Peyer's patch (tissue), 4 donors: ENCODE data around the gene ILKAP.

ENCODE experiments used
- POLR2A ChIP-seq, 2 donors: fragments of 450-650 bp; IDR thresholded peaks; one replicate each; pipeline ENCODE4 v1.5.1; 2017; ENCODE audit warnings: antibody characterized with exemption in 2 of 2, mild to moderate bottlenecking in 2 of 2, moderate library complexity in 2 of 2
- TF ChIP-seq, protein P1 (sequence below), 6 experiments: fragments of 450-650 bp in 4 of 6; fragments of 200-600 bp in 2 of 6; sonication (generic) in 1 of 6; IDR thresholded peaks; one replicate each; pipeline ENCODE4 v1.5.1; 2017 to 2019; ENCODE audit warnings: antibody characterized with exemption in 6 of 6, mild to moderate bottlenecking in 3 of 6, moderate library complexity in 1 of 6

DNA sequence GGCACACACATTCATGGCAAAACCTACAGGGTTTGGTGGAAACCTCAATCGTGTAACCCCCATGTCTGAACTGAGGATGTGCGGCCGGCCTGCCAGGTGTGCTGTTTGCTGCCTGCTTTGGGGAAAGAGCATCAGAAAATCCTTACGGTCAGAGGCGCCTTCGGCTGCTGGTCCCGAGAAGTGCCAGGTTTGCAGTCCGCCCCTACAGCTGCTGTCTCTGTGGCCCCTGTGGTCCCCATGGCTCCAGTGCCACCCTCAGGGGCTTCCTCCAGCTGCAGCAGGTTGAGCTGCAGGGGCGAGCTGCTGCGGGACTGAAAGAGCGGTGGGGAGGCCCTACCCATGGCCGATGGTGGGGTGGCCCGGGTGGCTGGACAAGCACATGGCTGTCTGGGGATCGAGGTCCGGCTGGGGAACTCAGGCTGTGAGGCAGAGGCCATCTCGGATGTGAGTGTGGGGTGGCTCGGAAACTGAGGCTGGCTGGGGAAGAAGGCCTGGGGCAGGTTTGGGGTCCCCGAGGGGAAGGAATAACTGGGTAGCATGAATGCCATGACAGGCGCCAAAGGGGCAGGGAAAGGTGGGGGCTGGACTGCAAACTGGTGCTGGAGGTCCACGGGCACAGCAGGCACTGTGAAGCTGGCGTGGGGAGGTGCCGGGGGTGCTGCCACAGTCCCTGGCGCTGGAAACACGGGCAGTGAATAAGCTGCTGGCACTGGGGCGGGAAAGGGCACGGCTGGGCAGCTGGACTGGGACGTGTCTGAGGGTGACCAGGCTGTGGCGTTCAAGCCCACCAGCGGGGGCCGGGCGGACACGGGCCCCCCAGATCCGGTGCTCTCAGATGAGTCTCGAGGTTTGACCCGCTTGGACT, 49.5 kb upstream of the ILKAP start:
- TF ChIP-seq, protein P1, sequence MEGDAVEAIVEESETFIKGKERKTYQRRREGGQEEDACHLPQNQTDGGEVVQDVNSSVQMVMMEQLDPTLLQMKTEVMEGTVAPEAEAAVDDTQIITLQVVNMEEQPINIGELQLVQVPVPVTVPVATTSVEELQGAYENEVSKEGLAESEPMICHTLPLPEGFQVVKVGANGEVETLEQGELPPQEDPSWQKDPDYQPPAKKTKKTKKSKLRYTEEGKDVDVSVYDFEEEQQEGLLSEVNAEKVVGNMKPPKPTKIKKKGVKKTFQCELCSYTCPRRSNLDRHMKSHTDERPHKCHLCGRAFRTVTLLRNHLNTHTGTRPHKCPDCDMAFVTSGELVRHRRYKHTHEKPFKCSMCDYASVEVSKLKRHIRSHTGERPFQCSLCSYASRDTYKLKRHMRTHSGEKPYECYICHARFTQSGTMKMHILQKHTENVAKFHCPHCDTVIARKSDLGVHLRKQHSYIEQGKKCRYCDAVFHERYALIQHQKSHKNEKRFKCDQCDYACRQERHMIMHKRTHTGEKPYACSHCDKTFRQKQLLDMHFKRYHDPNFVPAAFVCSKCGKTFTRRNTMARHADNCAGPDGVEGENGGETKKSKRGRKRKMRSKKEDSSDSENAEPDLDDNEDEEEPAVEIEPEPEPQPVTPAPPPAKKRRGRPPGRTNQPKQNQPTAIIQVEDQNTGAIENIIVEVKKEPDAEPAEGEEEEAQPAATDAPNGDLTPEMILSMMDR (IDR thresholded peaks at IDR 0.05), result no peak
- no peak for TF ChIP-seq POLR2A (IDR thresholded peaks at IDR 0.05)
